NCI-H748 (cell line): ENCODE data around the gene TMEM200B.
A peak's percentile ranks its signal among the peaks of the same experiment; 100 is the strongest.
"Not testable (repeated sequence)": the region's sequence is repeated elsewhere in the genome, so short reads cannot be mapped to it uniquely, and the experiment has no call there.

ENCODE experiments used
- DNase-seq: peaks from one replicate; lab custom pipeline; 2025; ENCODE audit not compliant: unreplicated experiment; lab: John Stamatoyannopoulos, UW

Gene TMEM200B

GRCh38 chr1:29112705-29113412 lies 10.8 kb downstream of the TMEM200B start:
- DNase-seq = no peak

- not testable (repeated sequence) for DNase-seq
Measured at GRCh38 chr1:29108041-29108440, 15.7 kb downstream of the TMEM200B start.

- no peak for DNase-seq
Measured at GRCh38 chr1:29105822-29106221, 17.9 kb downstream of the TMEM200B start.

- no peak for DNase-seq
Measured at GRCh38 chr1:29100487-29100886, 23.2 kb downstream of the TMEM200B start.

GRCh38 chr1:29099286-29099685 lies 24.4 kb downstream of the TMEM200B start:
- no peak for DNase-seq

- DNase-seq = peak; percentile 93
Measured at GRCh38 chr1:29096231-29096886, 27.3 kb downstream of the TMEM200B start.

- DNase-seq = no peak
Measured at GRCh38 chr1:29094954-29095353, 28.7 kb downstream of the TMEM200B start.

GRCh38 chr1:29094433-29094832 lies 29.3 kb downstream of the TMEM200B start:
- DNase-seq = no peak

- not testable (repeated sequence) for DNase-seq
Measured at GRCh38 chr1:29092704-29093103, 31.0 kb downstream of the TMEM200B start.

- DNase-seq = peak; percentile 93
Measured at GRCh38 chr1:29090937-29091618, 32.6 kb downstream of the TMEM200B start.

GRCh38 chr1:29084196-29084521 lies 39.5 kb downstream of the TMEM200B start:
- no peak for DNase-seq

GRCh38 chr1:29083317-29084195 lies 40.1 kb downstream of the TMEM200B start:
- no peak for DNase-seq

- no peak for DNase-seq
Measured at GRCh38 chr1:29082519-29082918, 41.2 kb downstream of the TMEM200B start.

- no peak for DNase-seq
Measured at GRCh38 chr1:29081201-29081600, 42.5 kb downstream of the TMEM200B start.

- DNase-seq = not testable (repeated sequence)
Measured at GRCh38 chr1:29079916-29080629, 43.6 kb downstream of the TMEM200B start.

- DNase-seq = no peak
Measured at GRCh38 chr1:29077155-29077554, 46.5 kb downstream of the TMEM200B start.
